Measurements from ENCODE around the gene TNFRSF17.

The TNFRSF17 gene

GRCh38 chr16:11992586-11993524, 27.8 kb downstream of the TNFRSF17 start:
- Histone ChIP-seq H3K4me1 (ENCODE audit: control insufficient read depth, insufficient read depth, low read length) (no peaks in the 10 kb centered on the region), H3K4me2 (ENCODE audit: low read length) (no peak overlapping the region), H3K4me3 (ENCODE audit: low read length) (no peak overlapping the region), H3K9ac (ENCODE audit: low read depth, low read length) (no peak overlapping the region), H3K36me3 (ENCODE audit: insufficient read depth, low read length) (no peaks in the 10 kb centered on the region), H3K9me3 (replicated peaks; ENCODE audit: low read length) (no peaks in the 10 kb centered on the region), H3K27me3 (ENCODE audit: control insufficient read depth, insufficient read depth, low read length) (no peaks in the 10 kb centered on the region)

DNA sequence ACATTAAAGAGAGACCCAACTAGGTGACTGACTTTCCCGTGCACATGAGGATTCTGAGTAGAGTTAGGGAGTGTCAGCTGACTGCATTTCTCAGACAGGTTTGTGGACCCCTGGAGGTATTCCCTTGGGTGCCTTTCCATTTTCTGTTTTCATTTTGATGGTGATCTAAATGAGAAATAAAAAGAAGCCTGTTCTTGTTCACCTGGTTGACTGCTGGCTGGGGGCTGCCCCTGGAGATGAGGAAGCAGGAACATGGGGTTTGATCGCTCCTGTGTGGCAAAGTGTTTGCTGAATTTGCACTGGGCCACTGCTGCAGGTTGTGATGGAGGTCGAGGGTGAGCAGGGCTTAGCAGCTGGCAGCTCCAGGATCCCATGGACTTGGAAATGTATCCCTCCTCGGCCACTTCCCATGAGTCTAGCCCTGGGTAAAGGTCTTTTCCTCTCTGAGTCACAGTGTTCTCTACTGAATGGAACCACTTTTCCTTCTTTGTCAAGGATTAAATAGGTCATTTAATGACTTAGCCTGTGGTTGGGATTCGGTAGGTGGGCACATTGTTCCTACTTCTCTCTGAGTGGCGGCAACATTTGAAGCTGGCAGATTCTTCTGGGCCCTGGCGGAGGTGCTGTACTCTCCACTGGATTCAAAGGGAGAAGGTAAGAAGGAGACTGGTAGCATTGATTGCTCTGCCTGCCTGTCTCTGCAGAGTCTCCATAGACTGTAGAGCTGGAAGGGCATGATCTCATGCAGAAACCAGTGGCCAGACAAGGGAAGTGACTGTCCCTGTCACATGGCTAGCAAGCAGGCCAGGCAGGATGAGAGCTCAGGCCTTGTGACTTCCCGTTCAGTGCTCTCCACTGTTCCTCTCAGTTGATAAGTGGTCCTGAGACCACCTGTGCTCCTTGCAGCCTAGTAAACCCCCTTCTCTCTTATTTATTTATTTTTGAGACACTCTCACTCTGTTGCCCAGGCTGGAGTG, 29.4 kb downstream of the TNFRSF17 start:
- Histone ChIP-seq H3K9me3 (replicated peaks; ENCODE audit: low read length) (no peaks in the 10 kb centered on the region), H3K4me3 (ENCODE audit: low read length) (no peak overlapping the region), H3K4me2 (ENCODE audit: low read length) (no peak overlapping the region), H3K4me1 (ENCODE audit: control insufficient read depth, insufficient read depth, low read length) (no peaks in the 10 kb centered on the region), H3K36me3 (ENCODE audit: insufficient read depth, low read length) (no peaks in the 10 kb centered on the region), H3K27me3 (ENCODE audit: control insufficient read depth, insufficient read depth, low read length) (no peaks in the 10 kb centered on the region), H3K9ac (ENCODE audit: low read depth, low read length) (no peak overlapping the region)

DNA sequence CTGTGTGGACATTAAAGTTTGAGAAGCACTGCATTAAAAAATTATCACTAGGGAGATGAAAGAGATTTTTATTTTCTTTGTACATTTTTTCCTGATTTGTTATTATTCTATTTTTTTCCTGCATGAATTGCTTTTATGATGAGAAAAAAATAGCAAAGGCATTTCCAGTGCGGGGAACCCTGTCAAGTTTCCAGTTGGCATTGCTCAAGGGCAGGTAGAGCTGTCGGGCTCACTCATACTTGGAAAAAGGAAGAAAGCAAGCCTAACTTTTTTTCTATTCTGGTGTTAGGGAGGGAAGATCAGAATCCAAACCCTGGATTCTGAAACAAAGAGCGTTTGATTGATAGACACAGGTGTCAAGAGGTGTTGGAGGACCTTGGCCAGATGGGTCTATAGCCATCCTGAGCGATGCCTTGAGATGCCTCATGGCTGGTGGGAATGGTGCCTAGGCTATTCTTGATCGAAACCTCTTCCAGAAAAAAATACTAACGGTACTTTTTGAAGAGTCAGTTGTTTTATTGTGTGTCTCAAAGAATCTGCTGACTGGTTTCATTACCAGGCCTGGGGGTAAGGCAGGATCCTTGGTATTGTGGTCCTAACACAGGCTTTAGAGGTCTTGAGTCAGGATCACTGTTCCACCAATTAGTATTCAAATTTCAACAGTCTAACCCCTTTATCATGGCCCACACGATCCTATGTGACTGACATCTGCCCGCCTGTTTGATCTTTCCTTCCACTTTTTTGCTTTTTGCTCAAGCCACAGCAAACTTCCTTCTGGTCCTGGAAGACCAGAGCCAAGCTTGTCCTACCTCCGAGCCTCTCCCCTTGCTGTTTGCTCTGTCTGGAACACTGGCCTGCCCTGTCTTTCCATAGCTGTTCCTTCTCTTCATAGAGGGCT, 31.7 kb downstream of the TNFRSF17 start:
- H3K4me1 ChIP-seq (ENCODE audit: control insufficient read depth, insufficient read depth, low read length), result no peaks in the 10 kb centered on the region
- no peaks in the 10 kb centered on the region for H3K36me3 ChIP-seq (ENCODE audit: insufficient read depth, low read length)
- H3K4me2 ChIP-seq (ENCODE audit: low read length), result no peak overlapping the region
- no peaks in the 10 kb centered on the region for H3K27me3 ChIP-seq (ENCODE audit: control insufficient read depth, insufficient read depth, low read length)
- no peaks in the 10 kb centered on the region for H3K9me3 ChIP-seq (replicated peaks; ENCODE audit: low read length)
- H3K4me3 ChIP-seq (ENCODE audit: low read length), result no peak overlapping the region
- H3K9ac ChIP-seq (ENCODE audit: low read depth, low read length), result no peak overlapping the region

DNA sequence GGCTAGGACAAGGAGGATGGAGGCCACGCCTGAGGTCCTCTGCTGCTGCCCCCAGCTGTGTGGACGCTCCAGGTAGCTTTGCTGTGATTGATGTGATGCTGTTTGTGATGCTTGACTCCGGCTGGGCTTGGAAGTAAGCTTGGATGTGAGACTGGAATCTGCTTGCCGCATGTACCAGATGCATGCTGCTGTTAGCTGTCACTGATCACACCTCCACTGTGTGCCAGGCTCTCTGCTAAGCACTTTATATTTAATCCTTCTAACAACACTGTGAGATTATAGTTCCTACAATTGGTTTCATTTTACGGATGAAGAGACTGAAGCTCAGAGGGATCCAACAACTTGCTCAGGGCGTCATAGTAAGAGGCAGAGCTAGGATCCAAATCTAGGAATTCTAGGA, 35.0 kb downstream of the TNFRSF17 start:
- Histone ChIP-seq H3K4me2 (ENCODE audit: low read length) (no peak overlapping the region), H3K9me3 (replicated peaks; ENCODE audit: low read length) (no peaks in the 10 kb centered on the region), H3K4me1 (ENCODE audit: control insufficient read depth, insufficient read depth, low read length) (no peaks in the 10 kb centered on the region), H3K4me3 (ENCODE audit: low read length) (no peak overlapping the region), H3K27me3 (ENCODE audit: control insufficient read depth, insufficient read depth, low read length) (no peaks in the 10 kb centered on the region), H3K36me3 (ENCODE audit: insufficient read depth, low read length) (no peaks in the 10 kb centered on the region), H3K9ac (ENCODE audit: low read depth, low read length) (no peak overlapping the region)

GRCh38 chr16:12002447-12003006, 37.5 kb downstream of the TNFRSF17 start:
- H3K9ac ChIP-seq (ENCODE audit: low read depth, low read length), result no peak overlapping the region
- H3K4me2 ChIP-seq (ENCODE audit: low read length), result no peak overlapping the region
- H3K9me3 ChIP-seq (replicated peaks; ENCODE audit: low read length), result no peaks in the 10 kb centered on the region
- no peak overlapping the region for H3K4me3 ChIP-seq (ENCODE audit: low read length)
- no peaks in the 10 kb centered on the region for H3K4me1 ChIP-seq (ENCODE audit: control insufficient read depth, insufficient read depth, low read length)
- H3K36me3 ChIP-seq (ENCODE audit: insufficient read depth, low read length), result no peaks in the 10 kb centered on the region
- no peaks in the 10 kb centered on the region for H3K27me3 ChIP-seq (ENCODE audit: control insufficient read depth, insufficient read depth, low read length)

DNA sequence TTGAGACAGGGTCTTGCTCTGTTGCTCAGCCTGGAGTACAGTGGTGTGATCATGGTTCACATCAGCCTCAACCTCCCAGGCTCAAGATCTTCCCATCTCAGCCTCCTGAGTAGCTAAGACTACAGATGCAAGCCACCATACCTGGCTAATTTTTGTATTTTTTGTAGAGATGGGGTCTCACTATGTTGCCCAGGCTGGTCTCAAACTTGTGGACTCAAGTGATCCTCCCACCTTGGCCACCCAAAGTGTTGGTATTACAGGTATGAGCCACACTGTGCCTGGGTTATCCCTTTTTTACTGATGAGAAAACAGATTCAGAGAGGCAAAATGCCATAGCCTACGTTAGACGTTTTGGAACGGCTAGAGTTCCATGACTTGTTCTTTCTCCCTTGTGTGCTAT, 41.6 kb downstream of the TNFRSF17 start:
- Histone ChIP-seq H3K9ac (ENCODE audit: low read depth, low read length) (no peak overlapping the region), H3K27me3 (ENCODE audit: control insufficient read depth, insufficient read depth, low read length) (no peaks in the 10 kb centered on the region), H3K4me1 (ENCODE audit: control insufficient read depth, insufficient read depth, low read length) (no peaks in the 10 kb centered on the region), H3K4me2 (ENCODE audit: low read length) (no peak overlapping the region), H3K9me3 (replicated peaks; ENCODE audit: low read length) (no peaks in the 10 kb centered on the region), H3K36me3 (ENCODE audit: insufficient read depth, low read length) (no peaks in the 10 kb centered on the region), H3K4me3 (ENCODE audit: low read length) (no peak overlapping the region)

- H3K36me3 ChIP-seq (ENCODE audit: insufficient read depth, low read length), result no peaks in the 10 kb centered on the region
- no peaks in the 10 kb centered on the region for H3K9me3 ChIP-seq (replicated peaks; ENCODE audit: low read length)
- H3K27me3 ChIP-seq (ENCODE audit: control insufficient read depth, insufficient read depth, low read length), result no peaks in the 10 kb centered on the region
- no peak overlapping the region for H3K4me3 ChIP-seq (ENCODE audit: low read length)
- H3K4me2 ChIP-seq (ENCODE audit: low read length), result no peak overlapping the region
- H3K9ac ChIP-seq (ENCODE audit: low read depth, low read length), result no peak overlapping the region
- no peaks in the 10 kb centered on the region for H3K4me1 ChIP-seq (ENCODE audit: control insufficient read depth, insufficient read depth, low read length)
Measured at GRCh38 chr16:12009462-12009861, 44.5 kb downstream of the TNFRSF17 start.

DNA sequence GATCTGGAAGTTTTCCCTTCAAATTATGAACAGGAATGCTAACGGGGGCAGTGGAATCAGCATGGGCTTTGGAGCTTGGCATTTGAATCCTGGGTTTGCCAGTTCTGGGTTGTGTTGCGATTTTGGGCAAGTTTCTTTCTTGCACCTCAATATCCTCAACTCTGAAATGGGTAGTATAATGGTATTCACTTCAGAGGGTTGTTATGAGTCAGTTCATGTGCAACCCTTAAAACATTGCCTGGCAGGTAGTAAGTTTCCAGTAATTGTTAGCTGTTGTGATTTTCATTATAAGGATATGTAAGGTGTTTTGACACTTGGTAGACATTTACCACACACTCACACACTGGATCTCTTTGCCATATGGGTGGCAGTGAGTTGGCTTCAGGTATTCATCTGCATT, 44.9 kb downstream of the TNFRSF17 start:
- no peak overlapping the region for H3K4me3 ChIP-seq (ENCODE audit: low read length)
- no peak overlapping the region for H3K4me2 ChIP-seq (ENCODE audit: low read length)
- no peaks in the 10 kb centered on the region for H3K9me3 ChIP-seq (replicated peaks; ENCODE audit: low read length)
- H3K36me3 ChIP-seq (ENCODE audit: insufficient read depth, low read length), result no peaks in the 10 kb centered on the region
- no peaks in the 10 kb centered on the region for H3K27me3 ChIP-seq (ENCODE audit: control insufficient read depth, insufficient read depth, low read length)
- no peaks in the 10 kb centered on the region for H3K4me1 ChIP-seq (ENCODE audit: control insufficient read depth, insufficient read depth, low read length)
- H3K9ac ChIP-seq (ENCODE audit: low read depth, low read length), result no peak overlapping the region

- Histone ChIP-seq H3K27me3 (ENCODE audit: control insufficient read depth, insufficient read depth, low read length) (no peaks in the 10 kb centered on the region), H3K36me3 (ENCODE audit: insufficient read depth, low read length) (no peaks in the 10 kb centered on the region), H3K9me3 (replicated peaks; ENCODE audit: low read length) (no peaks in the 10 kb centered on the region), H3K4me2 (ENCODE audit: low read length) (no peak overlapping the region), H3K4me1 (ENCODE audit: control insufficient read depth, insufficient read depth, low read length) (no peaks in the 10 kb centered on the region), H3K9ac (ENCODE audit: low read depth, low read length) (no peak overlapping the region), H3K4me3 (ENCODE audit: low read length) (no peak overlapping the region)
Measured at GRCh38 chr16:12010388-12011251, 45.6 kb downstream of the TNFRSF17 start.

DNA sequence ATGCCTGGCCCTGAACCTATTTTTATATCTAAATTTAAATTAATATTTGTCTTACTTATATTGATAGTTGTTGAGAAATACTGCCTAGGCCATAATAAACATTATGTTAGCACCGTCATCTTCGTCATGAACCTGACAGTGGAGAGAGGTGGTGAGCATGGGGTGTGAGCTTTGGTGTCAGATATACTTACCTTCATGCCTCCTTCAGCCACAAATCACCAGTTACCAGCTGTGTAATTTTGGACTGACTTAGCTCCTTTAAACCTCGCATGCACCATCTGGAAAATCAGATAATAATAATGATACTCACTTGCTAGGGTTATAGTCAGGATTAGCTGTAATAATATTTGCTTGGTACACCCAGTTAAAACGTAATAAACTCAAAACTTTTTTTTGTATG, 46.6 kb downstream of the TNFRSF17 start:
- Histone ChIP-seq H3K4me3 (ENCODE audit: low read length) (no peak overlapping the region), H3K4me2 (ENCODE audit: low read length) (no peak overlapping the region), H3K9ac (ENCODE audit: low read depth, low read length) (no peak overlapping the region), H3K36me3 (ENCODE audit: insufficient read depth, low read length) (no peaks in the 10 kb centered on the region), H3K4me1 (ENCODE audit: control insufficient read depth, insufficient read depth, low read length) (no peaks in the 10 kb centered on the region), H3K9me3 (replicated peaks; ENCODE audit: low read length) (no peaks in the 10 kb centered on the region), H3K27me3 (ENCODE audit: control insufficient read depth, insufficient read depth, low read length) (no peaks in the 10 kb centered on the region)
